Activated CD8-positive, alpha-beta T cell treated with anti-CD3 and anti-CD28 coated beads for 36 hours (primary cell): ENCODE measurements around the gene DARS1. TPM values are rescaled to one million over a fixed set of nuclear protein-coding genes. Genes with fewer than 3 reads are reported as not detected.

ENCODE experiments used
- ATAC-seq: fragments of 200-7000 bp; cut with Tn5 transposase; one replicate; pipeline ENCODE4 v1.10.0; 2021; ENCODE audit warnings: mild to moderate bottlenecking, moderate library complexity
- CTCF ChIA-PET: fragments of 350-600 bp; sonication (Branson Sonifier 250); formaldehyde crosslinking; loops from one replicate; lab custom pipeline; 2021; ENCODE audit warnings: antibody characterized with exemption; lab: Charles Lee
- POLR2A ChIA-PET: fragments of 350-600 bp; sonication (Branson Sonifier 250); formaldehyde crosslinking; loops from one replicate; lab custom pipeline; 2021; ENCODE audit warnings: antibody characterized with exemption; lab: Charles Lee
- DNase-seq: peaks from one replicate; pipeline ENCODE4 v3.0.0-alpha.2; 2020
- H3K27ac Mint-ChIP-seq: one replicate; pipeline ENCODE4 v1.8.0; 2021; ENCODE audit warnings: mild to moderate bottlenecking, mixed read lengths
- H3K27me3 Mint-ChIP-seq: one replicate; pipeline ENCODE4 v1.8.0; 2021; ENCODE audit warnings: mixed read lengths
- H3K36me3 Mint-ChIP-seq: one replicate; pipeline ENCODE4 v1.8.0; 2021; ENCODE audit warnings: low read depth, mixed read lengths
- H3K4me1 Mint-ChIP-seq: one replicate; pipeline ENCODE4 v1.8.0; 2021; ENCODE audit warnings: low read depth, mixed read lengths
- H3K4me3 Mint-ChIP-seq: one replicate; pipeline ENCODE4 v1.8.0; 2021; ENCODE audit warnings: mild to moderate bottlenecking, moderate library complexity, mixed read lengths
- H3K9me3 Mint-ChIP-seq: one replicate; pipeline ENCODE4 v1.8.0; 2021; ENCODE audit warnings: mixed read lengths
- CTCF ChIP-seq: fragments of 200-600 bp; IDR thresholded peaks from one replicate; pipeline ENCODE4 v1.8.0; 2022; ENCODE audit warnings: antibody characterized with exemption, mild to moderate bottlenecking
- intact Hi-C: fragments of 100-400 bp; cut with micrococcal nuclease; formaldehyde crosslinking; loops from one replicate; pipeline ENCODE4 v1.10.0; 2022
- total RNA-seq, 2 experiments: library from RNA; stranded (reverse); gene quantifications; one replicate each; pipeline ENCODE4 v1.2.3, GENCODE V29; 2021

Gene DARS1
- total RNA-seq, 2 experiments from 2014 or later, result 210 to 211 TPM

- Mint-ChIP-seq H3K9me3 (no peaks in the 10 kb centered on the region), H3K27ac (no peak overlapping the region), H3K4me1 (peaks cover 23% of the 10 kb centered on the region), H3K27me3 (no peaks in the 10 kb centered on the region), H3K36me3 (peaks cover 3% of the 10 kb centered on the region), H3K4me3 (no peak overlapping the region)
- ChIA-PET CTCF (interaction anchor here (0.6 to 1.6 kb wide), 2 partner anchors 11 to 16 kb away, joined by 3 to 4 read pairs; no protein-coding TSS in a partner anchor), POLR2A (no interaction called here)
- DNase-seq (no peak), ATAC-seq (no peak)
- no peak for TF ChIP-seq CTCF
- intact Hi-C loops, result loop anchor here (5.0 kb wide), 1 partner anchor 42 kb away; no protein-coding TSS in a partner anchor
Measured at GRCh38 chr2:136010126-136010525, 24.7 kb upstream of the DARS1 start.

- H3K4me1 Mint-ChIP-seq, result peaks cover 27% of the 10 kb centered on the region
- peak; percentile 97 for ATAC-seq
- DNase-seq, result peak; percentile 84
- H3K9me3 Mint-ChIP-seq, result no peaks in the 10 kb centered on the region
- intact Hi-C loops, result no loop called here
- POLR2A ChIA-PET, result interaction anchor here (0.9 to 1.6 kb wide), 6 partner anchors 14 to 351 kb away, joined by 3 to 4 read pairs (median 3); no protein-coding TSS in a partner anchor
- TF ChIP-seq CTCF, result no peak
- CTCF ChIA-PET, result interaction anchor here (0.8 to 1.1 kb wide), 2 partner anchors 11 to 42 kb away, joined by 3 to 4 read pairs; no protein-coding TSS in a partner anchor
- no peak overlapping the region for H3K4me3 Mint-ChIP-seq
- peak overlapping the region; percentile 81 for H3K27ac Mint-ChIP-seq
- H3K27me3 Mint-ChIP-seq, result no peaks in the 10 kb centered on the region
- peaks cover 13% of the 10 kb centered on the region for H3K36me3 Mint-ChIP-seq
Measured at GRCh38 chr2:136008205-136008865, 22.9 kb upstream of the DARS1 start.

GRCh38 chr2:136006658-136007057 lies 21.2 kb upstream of the DARS1 start:
- no peak overlapping the region for H3K27ac Mint-ChIP-seq
- H3K4me3 Mint-ChIP-seq, result no peak overlapping the region
- H3K27me3 Mint-ChIP-seq, result no peaks in the 10 kb centered on the region
- ChIA-PET CTCF (no interaction called here), POLR2A (interaction anchor here (1.8 kb wide), 1 partner anchor 10 kb away, joined by 3 read pairs; no protein-coding TSS in a partner anchor)
- peaks cover 24% of the 10 kb centered on the region for H3K4me1 Mint-ChIP-seq
- H3K36me3 Mint-ChIP-seq, result peaks cover 13% of the 10 kb centered on the region
- TF ChIP-seq CTCF, result no peak
- no peak for DNase-seq
- ATAC-seq, result no peak
- H3K9me3 Mint-ChIP-seq, result no peaks in the 10 kb centered on the region
- intact Hi-C loops, result no loop called here

DNA sequence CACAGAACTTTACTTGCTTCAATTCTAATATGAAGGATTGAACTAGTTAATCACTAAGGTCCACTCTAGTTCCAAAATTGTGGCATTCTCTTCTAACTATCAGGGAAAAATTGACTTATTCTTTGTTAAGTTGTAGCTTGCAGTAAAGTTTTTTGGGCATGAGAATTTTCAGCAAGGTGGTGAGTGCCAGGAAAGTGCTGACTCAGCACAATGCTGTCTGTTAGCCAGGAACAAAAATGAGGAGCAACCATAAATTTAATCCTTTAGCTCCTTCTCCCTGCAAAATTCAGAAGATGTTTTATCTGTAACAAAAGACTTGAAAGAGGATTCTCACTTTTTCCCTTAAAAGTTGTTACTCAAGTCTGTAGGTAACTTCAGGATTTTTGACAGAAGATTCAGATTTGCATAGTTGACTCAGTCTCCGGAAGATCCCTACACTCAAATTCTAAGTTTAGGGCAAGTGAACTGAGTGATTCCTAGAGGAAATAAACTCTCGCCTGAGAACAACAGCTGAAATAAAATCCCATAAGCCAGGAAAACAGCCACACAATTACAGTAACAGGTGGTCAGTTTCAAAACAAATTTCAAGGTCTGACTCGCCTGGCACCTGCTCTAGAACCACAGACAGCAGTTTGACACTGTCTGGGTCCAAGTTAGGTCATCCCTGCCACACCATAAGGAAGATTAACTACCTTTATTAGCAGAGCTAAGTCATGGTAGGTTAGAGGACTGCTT lies 20.2 kb upstream of the DARS1 start:
- CTCF ChIA-PET, result interaction anchor here (0.7 to 1.6 kb wide), 3 partner anchors 11 to 91 kb away, joined by 3 to 6 read pairs (median 5); partner anchors contain the start of gene DARS1
- intact Hi-C loops, result no loop called here
- POLR2A ChIA-PET, result interaction anchor here (1.0 to 1.8 kb wide), 2 partner anchors 9 to 370 kb away, joined by 3 read pairs; no protein-coding TSS in a partner anchor
- no peak for TF ChIP-seq CTCF
- no peaks in the 10 kb centered on the region for H3K9me3 Mint-ChIP-seq
- no peak overlapping the region for H3K27ac Mint-ChIP-seq
- ATAC-seq (no peak), DNase-seq (no peak)
- peaks cover 24% of the 10 kb centered on the region for H3K4me1 Mint-ChIP-seq
- H3K36me3 Mint-ChIP-seq, result peaks cover 16% of the 10 kb centered on the region
- no peak overlapping the region for H3K4me3 Mint-ChIP-seq
- no peaks in the 10 kb centered on the region for H3K27me3 Mint-ChIP-seq
